ENCODE results near the gene ENTR1.
"Not testable (repeated sequence)": the region's sequence is repeated elsewhere in the genome, so short reads cannot be mapped to it uniquely, and the experiment has no call there.

Gene ENTR1

GRCh38 chr9:136418182-136419091 lies 8.0 kb upstream of the ENTR1 start:
- DNase-seq = no peak

GRCh38 chr9:136416914-136417313 lies 6.5 kb upstream of the ENTR1 start:
- no peak for DNase-seq

- no peak for DNase-seq
Observed at GRCh38 chr9:136416427-136416826, 6.0 kb upstream of the ENTR1 start.

- DNase-seq = no peak
Observed at GRCh38 chr9:136412962-136413361, 2.5 kb upstream of the ENTR1 start.

GRCh38 chr9:136411378-136411777 lies 964 bp upstream of the ENTR1 start:
- DNase-seq = no peak

GRCh38 chr9:136409557-136410455 lies 608 bp downstream of the ENTR1 start:
- DNase-seq = peak; percentile 47

- no peak for DNase-seq
Observed at GRCh38 chr9:136407911-136408310, 2.5 kb downstream of the ENTR1 start.

- DNase-seq = not testable (repeated sequence)
Observed at GRCh38 chr9:136407061-136407460, 3.4 kb downstream of the ENTR1 start.

- DNase-seq = not testable (repeated sequence)
Observed at GRCh38 chr9:136405904-136406303, 4.5 kb downstream of the ENTR1 start.

GRCh38 chr9:136405481-136405880 lies 4.9 kb downstream of the ENTR1 start:
- no peak for DNase-seq

GRCh38 chr9:136404801-136405136 lies 5.6 kb downstream of the ENTR1 start:
- no peak for DNase-seq

GRCh38 chr9:136403915-136404800 lies 6.3 kb downstream of the ENTR1 start:
- peak; percentile 51 for DNase-seq

GRCh38 chr9:136403538-136403914 lies 6.9 kb downstream of the ENTR1 start:
- DNase-seq = peak; percentile 78

- DNase-seq = no peak
Observed at GRCh38 chr9:136402067-136402466, 8.3 kb downstream of the ENTR1 start.

- no peak for DNase-seq
Observed at GRCh38 chr9:136401173-136401922, 9.1 kb downstream of the ENTR1 start.

GRCh38 chr9:136400038-136400834 lies 10.2 kb downstream of the ENTR1 start, which contains the start of gene SNAPC4:
TSS of gene SNAPC4 (minus strand) at chr9:136400170. CDS start at chr9:136398428, 1,742 bp downstream.
- peak; percentile 86 for DNase-seq

GRCh38 chr9:136399176-136400037 lies 11.0 kb downstream of the ENTR1 start:
- DNase-seq = peak; percentile 41

- DNase-seq = no peak
Observed at GRCh38 chr9:136398286-136398685, 12.1 kb downstream of the ENTR1 start.

GRCh38 chr9:136397643-136398042 lies 12.8 kb downstream of the ENTR1 start:
- DNase-seq = no peak

GRCh38 chr9:136396219-136396515 lies 14.2 kb downstream of the ENTR1 start:
- DNase-seq = no peak
